Gastrocnemius medialis (tissue), 4 donors: Measurements from ENCODE around the gene KRT31. TPM values are rescaled to one million over a fixed set of nuclear protein-coding genes. Genes with fewer than 3 reads are reported as not detected.
"Not testable (repeated sequence)": the region's sequence is repeated elsewhere in the genome, so short reads cannot be mapped to it uniquely, and the experiment has no call there.

Source experiments
- ATAC-seq, 2 donors: fragments of 150-250 bp; one replicate each; pipeline ENCODE4 v1.9.1; 2016
- DNase-seq, 2 donors: peaks; one replicate each; pipeline ENCODE4 v3.0.0-alpha.2; 2019
- H3K27ac ChIP-seq, 4 donors: fragments of 200-600 bp; sonication (generic); 1 replicate in 1 of 4; 2 replicates in 3 of 4; pipeline ENCODE4 v1.5.1; 2016 to 2018; ENCODE audit warnings: mild to moderate bottlenecking in 2 of 4, moderate library complexity in 1 of 4
- H3K27me3 ChIP-seq, 3 donors: fragments of 200-600 bp; sonication (generic) in 2 of 3; 1 replicate in 1 of 3; 2 replicates in 2 of 3; pipeline versions ENCODE4 v1.5.1 to v1.6.0; 2016 to 2019; ENCODE audit warnings: mild to moderate bottlenecking in 1 of 3, moderate library complexity in 1 of 3
- H3K36me3 ChIP-seq, 2 donors: fragments of 200-600 bp; sonication (generic) in 1 of 2; one replicate each; pipeline ENCODE4 v1.5.1; 2017 to 2018
- H3K4me1 ChIP-seq, 2 donors: fragments of 200-600 bp; sonication (generic) in 1 of 2; one replicate each; pipeline ENCODE4 v1.5.1; 2016 to 2017; ENCODE audit warnings: mild to moderate bottlenecking in 2 of 2
- H3K4me3 ChIP-seq, 4 donors: fragments of 200-600 bp; sonication (generic) in 3 of 4; 1 replicate in 1 of 4; 2 replicates in 3 of 4; pipeline ENCODE4 v1.5.1; 2016 to 2019; ENCODE audit warnings: mild to moderate bottlenecking in 2 of 4
- H3K9me3 ChIP-seq, 3 donors: fragments of 200-600 bp; sonication (generic) in 2 of 3; 1 replicate in 1 of 3; 2 replicates in 2 of 3; pipeline ENCODE4 v1.5.1; 2016 to 2019
- POLR2A ChIP-seq, 2 donors: fragments of 450-650 bp; IDR thresholded peaks; one replicate each; pipeline ENCODE4 v1.6.1; 2017; ENCODE audit warnings: antibody characterized with exemption in 2 of 2, mild to moderate bottlenecking in 2 of 2, moderate library complexity in 2 of 2
- in situ Hi-C, 4 donors: fragments of 200-750 bp; cut with MboI; loops; one replicate each; pipeline versions ENCODE4 v1.15.0 to v1.8.0; 2017; ENCODE audit warnings: low sequenced_read_pairs in 4 of 4
- intact Hi-C: fragments of 100-400 bp; cut with DNase I; formaldehyde crosslinking; loops from one replicate; pipeline ENCODE4 v1.15.1; 2023; ENCODE audit warnings: low total_unique reads
- total RNA-seq, 4 donors: library from RNA; depleted of rRNA; stranded (reverse); fragments of >200 nt; gene quantifications; one replicate each; pipeline versions ENCODE4 v1.1.0 to v1.2.3, GENCODE V29; 2016
- TF ChIP-seq, protein P1 (sequence below), 5 experiments: fragments of 450-650 bp in 3 of 5; fragments of 200-600 bp in 2 of 5; sonication (generic) in 2 of 5; IDR thresholded peaks in 4 of 5; conservative IDR thresholded peaks in 1 of 5; 1 replicate in 4 of 5; 2 replicates in 1 of 5; pipeline ENCODE4 v1.5.1; 2016 to 2019; ENCODE audit warnings: antibody characterized with exemption in 5 of 5, mild to moderate bottlenecking in 3 of 5, moderate library complexity in 3 of 5

The KRT31 gene
- total RNA-seq, 4 donors from 2014 or later: 0.39 to 1.1 (median 0.62) TPM

DNA sequence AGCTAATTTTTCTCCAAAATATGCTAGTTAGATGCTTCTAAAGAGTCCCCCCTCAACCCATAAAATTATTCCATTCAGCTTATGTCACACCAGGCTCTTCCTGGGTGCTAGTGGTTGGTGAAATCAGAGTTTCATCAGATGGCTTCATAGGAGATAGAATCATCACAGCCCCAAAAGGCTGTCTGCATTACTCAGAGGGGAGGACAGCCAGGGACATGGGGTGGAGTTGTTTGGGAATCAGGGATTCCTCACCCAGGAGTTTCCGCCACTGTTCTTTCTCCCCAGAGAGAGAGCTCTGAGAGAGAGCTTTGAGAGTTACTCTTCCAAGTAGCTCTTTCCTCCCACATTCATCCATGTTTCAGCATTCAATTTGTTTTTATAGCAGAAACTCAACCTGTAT, 15.0 kb downstream of the KRT31 start:
- intact Hi-C loops (no loop called here), in situ Hi-C loops (no loop called here)
- TF ChIP-seq, protein P1, sequence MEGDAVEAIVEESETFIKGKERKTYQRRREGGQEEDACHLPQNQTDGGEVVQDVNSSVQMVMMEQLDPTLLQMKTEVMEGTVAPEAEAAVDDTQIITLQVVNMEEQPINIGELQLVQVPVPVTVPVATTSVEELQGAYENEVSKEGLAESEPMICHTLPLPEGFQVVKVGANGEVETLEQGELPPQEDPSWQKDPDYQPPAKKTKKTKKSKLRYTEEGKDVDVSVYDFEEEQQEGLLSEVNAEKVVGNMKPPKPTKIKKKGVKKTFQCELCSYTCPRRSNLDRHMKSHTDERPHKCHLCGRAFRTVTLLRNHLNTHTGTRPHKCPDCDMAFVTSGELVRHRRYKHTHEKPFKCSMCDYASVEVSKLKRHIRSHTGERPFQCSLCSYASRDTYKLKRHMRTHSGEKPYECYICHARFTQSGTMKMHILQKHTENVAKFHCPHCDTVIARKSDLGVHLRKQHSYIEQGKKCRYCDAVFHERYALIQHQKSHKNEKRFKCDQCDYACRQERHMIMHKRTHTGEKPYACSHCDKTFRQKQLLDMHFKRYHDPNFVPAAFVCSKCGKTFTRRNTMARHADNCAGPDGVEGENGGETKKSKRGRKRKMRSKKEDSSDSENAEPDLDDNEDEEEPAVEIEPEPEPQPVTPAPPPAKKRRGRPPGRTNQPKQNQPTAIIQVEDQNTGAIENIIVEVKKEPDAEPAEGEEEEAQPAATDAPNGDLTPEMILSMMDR (IDR thresholded peaks at IDR 0.05 in 4 of 5, conservative IDR thresholded peaks at IDR 0.05 in 1 of 5): no peak
- TF ChIP-seq POLR2A (IDR thresholded peaks at IDR 0.05): no peak
- Histone ChIP-seq H3K4me1 (no peaks in the 10 kb centered on the region), H3K27me3 (no peaks in the 10 kb centered on the region), H3K36me3 (no peaks in the 10 kb centered on the region), H3K4me3 (no peak overlapping the region), H3K27ac (no peak overlapping the region), H3K9me3 (peaks cover 0 to 4% (median 3%) of the 10 kb centered on the region in 3 donors)
- DNase-seq (no peak), ATAC-seq (no peak)

DNA sequence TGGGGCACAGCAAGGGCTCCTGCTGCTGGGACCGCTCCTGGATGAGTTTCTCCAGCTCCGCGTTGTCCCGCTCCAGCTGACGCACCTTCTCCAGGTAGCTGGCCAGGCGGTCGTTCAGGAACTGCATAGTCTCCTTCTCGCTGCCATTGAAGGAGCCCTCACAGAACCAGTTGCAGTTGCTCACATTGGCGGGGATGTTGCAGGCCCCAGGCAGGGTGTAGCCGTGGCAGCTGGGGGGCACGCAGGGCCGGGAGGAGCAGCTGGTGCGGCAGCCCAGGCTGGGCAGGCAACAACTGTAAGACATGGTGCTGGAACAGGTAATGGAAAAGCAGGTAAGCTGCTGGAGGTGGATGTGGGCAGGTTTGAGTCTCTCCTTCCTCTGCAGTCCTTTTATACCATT, 15.5 kb downstream of the KRT31 start, which contains the start of gene KRT34:
KRT34 (minus strand) TSS at position 364 of the 400 bp plus-strand sequence; CDS start at position 304, 60 bp downstream.
- DNase-seq, in situ Hi-C loops, H3K4me1 ChIP-seq, H3K4me3 ChIP-seq, H3K27ac ChIP-seq, intact Hi-C loops, ATAC-seq, H3K36me3 ChIP-seq, H3K27me3 ChIP-seq, H3K9me3 ChIP-seq: not testable (repeated sequence)

DNA sequence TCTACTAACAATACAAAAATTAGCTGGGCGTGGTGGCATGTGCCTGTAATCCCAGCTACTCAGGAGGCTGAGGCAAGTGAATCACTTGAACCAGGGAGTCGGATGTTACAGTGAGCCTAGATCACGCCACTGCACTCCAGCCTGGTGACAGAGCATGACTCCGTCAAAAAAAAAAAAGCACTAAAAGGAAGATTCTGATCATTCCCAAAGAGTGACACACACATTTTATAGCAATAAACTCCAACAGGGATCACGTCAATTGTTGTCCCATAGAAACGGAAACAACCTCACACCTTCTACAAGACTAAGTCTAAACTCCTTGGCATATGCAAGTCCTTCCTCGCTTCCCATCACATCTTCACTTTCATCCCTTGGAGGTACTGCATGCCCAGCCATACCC, 17.3 kb downstream of the KRT31 start:
- H3K27me3 ChIP-seq, intact Hi-C loops, H3K4me3 ChIP-seq: not testable (repeated sequence)

DNA sequence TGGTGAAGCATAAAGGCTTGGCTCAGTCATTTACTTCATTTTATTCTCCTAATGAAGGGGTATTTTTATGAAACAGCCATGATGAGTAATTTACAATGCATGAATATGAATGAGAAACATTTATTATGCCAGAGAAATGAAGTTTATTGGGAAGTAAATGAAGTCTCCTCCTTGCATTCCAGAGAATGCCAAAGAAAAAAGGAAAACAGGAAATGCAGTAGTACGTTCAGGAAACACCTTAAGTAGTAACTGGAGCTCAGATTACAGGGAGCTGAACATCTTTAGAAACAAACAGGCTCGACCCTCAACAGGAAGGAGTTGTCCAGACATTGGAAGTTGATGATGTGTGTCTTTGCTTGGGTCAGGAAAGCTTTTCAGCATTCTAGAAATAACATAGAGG, 19.9 kb downstream of the KRT31 start:
- H3K4me1 ChIP-seq: no peaks in the 10 kb centered on the region
- DNase-seq: no peak
- ATAC-seq: no peak
- in situ Hi-C loops: no loop called here
- no peaks in the 10 kb centered on the region for H3K27me3 ChIP-seq
- no peak overlapping the region for H3K27ac ChIP-seq
- H3K9me3 ChIP-seq: no peaks in the 10 kb centered on the region
- intact Hi-C loops: no loop called here
- no peak for TF ChIP-seq POLR2A (IDR thresholded peaks at IDR 0.05)
- TF ChIP-seq, protein P1 (IDR thresholded peaks at IDR 0.05 in 4 of 5, conservative IDR thresholded peaks at IDR 0.05 in 1 of 5): no peak
- H3K36me3 ChIP-seq: no peaks in the 10 kb centered on the region
- no peak overlapping the region for H3K4me3 ChIP-seq

More for the DNA sequence above, 17.3 kb downstream of the KRT31 start:
- H3K27ac ChIP-seq, DNase-seq, ATAC-seq, in situ Hi-C loops, H3K9me3 ChIP-seq, H3K36me3 ChIP-seq, H3K4me1 ChIP-seq: not testable (repeated sequence)

DNA sequence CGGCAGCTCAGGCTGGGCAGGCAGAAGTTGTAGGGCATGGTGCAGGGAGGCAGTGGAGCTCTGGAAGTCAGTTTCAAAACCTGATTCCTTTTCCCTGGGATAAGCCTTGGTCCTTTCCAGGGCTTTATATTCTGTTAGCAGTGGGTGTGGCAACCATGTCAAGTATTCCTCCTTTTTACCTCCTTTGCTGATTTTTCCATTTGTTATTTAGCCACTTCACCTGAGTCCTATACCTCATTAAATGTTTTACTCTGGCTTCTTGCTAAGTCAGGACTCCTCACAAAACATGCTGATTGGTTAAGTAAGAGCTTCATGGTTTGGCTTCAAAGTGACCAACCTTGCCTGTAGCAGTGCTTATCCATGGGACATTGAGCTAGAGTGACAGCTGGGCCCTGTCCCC, 27.7 kb downstream of the KRT31 start, which contains the start of gene KRT33B:
KRT33B (minus strand) TSS at position 101 of the 400 bp plus-strand sequence; CDS start at position 38, 63 bp downstream.
- no peak for ATAC-seq
- TF ChIP-seq POLR2A (IDR thresholded peaks at IDR 0.05): no peak
- TF ChIP-seq, protein P1 (IDR thresholded peaks at IDR 0.05 in 4 of 5, conservative IDR thresholded peaks at IDR 0.05 in 1 of 5): no peak
- Histone ChIP-seq H3K27me3 (no peaks in the 10 kb centered on the region), H3K36me3 (no peaks in the 10 kb centered on the region), H3K27ac (no peak within 1 kb of the TSS), H3K4me1 (no peaks in the 10 kb centered on the region), H3K4me3 (no peak within 1 kb of the TSS), H3K9me3 (no peaks in the 10 kb centered on the region)
- intact Hi-C loops: no loop called here
- DNase-seq: no peak
- in situ Hi-C loops: no loop called here

DNA sequence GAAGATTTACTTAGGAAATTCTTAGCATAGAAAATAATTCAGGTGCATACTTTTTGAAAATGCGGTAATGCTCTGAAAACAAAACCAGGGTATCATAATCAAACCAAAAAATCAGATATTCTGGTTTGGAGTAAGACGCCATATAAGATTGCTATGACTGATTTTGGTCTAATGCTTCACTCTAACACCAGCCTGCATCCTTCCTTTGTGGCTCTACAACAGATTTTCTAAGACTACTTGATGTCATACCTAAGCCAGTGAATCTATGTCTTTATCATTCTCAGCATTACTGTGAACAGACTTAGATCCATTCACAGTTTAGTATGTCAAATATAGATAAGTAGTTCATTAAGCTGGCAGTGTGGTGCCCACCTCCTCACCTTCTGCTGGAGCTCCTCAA, 28.4 kb downstream of the KRT31 start:
- Histone ChIP-seq H3K36me3 (no peaks in the 10 kb centered on the region), H3K4me1 (no peaks in the 10 kb centered on the region), H3K27ac (no peak overlapping the region), H3K4me3 (no peak overlapping the region), H3K27me3 (no peaks in the 10 kb centered on the region), H3K9me3 (no peaks in the 10 kb centered on the region)
- in situ Hi-C loops (no loop called here), intact Hi-C loops (no loop called here)
- DNase-seq (no peak), ATAC-seq (no peak)
- TF ChIP-seq, protein P1 (IDR thresholded peaks at IDR 0.05 in 4 of 5, conservative IDR thresholded peaks at IDR 0.05 in 1 of 5): no peak
- TF ChIP-seq POLR2A (IDR thresholded peaks at IDR 0.05): no peak
